Limb (tissue), 2 donors: ENCODE measurements around the gene CNTNAP3.
A peak's percentile ranks its signal among the peaks of the same experiment; 100 is the strongest.
"Not testable (repeated sequence)": the region's sequence is repeated elsewhere in the genome, so short reads cannot be mapped to it uniquely, and the experiment has no call there.

Experiments used
- DNase-seq, 2 donors: peaks; one replicate each; pipeline ENCODE4 v3.0.0-alpha.2; 2016; ENCODE audit errors: extremely low spot score in 2 of 2

CNTNAP3 gene

GRCh38 chr9:39287980-39288379 is at the start of gene CNTNAP3:
TSS of gene CNTNAP3 (minus strand) at chr9:39288167. CDS start at chr9:39288064, 103 bp downstream.
- not testable (repeated sequence) for DNase-seq

- not testable (repeated sequence) for DNase-seq
These were observed 8.0 kb downstream of the CNTNAP3 start for GRCh38 chr9:39279995-39280394.

GRCh38 chr9:39242513-39242912 is 45.5 kb downstream of the CNTNAP3 start:
- not testable (repeated sequence) for DNase-seq

DNA sequence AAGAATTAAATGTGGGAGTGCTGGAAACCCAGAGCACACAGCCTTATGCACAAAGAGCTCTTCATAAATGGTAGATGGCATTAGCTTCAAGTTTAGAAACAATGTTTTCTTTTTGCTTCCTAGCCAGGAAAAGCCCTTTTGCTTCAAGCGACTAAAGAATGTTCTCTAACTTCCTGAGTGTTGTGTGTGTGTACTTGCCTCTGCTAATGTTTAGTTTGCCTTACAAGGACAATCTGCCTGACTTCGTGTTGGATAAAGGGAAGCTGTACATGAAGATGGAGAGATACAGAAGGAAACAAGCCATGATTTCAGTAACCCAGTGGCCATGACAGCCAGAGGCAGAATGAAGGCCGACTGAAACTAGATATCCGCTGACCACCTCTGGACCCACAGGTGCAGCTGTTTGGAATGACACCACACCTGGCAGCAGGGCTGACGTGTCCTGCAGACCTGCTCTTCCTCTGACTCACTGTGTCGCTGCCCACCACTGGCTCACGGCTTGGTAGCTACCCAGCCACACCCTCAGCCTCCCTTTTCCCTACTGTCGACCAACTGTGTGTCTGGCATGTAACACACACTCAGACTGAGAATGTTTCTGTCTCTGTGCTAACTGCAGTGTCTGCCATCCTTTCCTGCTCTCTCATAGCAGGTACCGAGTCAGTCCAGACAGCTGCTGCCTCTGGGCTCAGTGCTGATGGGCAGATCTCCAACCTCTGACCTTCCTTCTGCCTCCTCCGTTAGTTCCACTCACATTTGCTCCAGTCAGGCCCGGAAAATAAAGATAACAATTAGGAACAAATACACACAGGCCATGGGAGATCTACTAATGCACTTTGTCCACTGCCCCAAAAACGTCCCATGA is 55.6 kb downstream of the CNTNAP3 start:
- not testable (repeated sequence) for DNase-seq

DNA sequence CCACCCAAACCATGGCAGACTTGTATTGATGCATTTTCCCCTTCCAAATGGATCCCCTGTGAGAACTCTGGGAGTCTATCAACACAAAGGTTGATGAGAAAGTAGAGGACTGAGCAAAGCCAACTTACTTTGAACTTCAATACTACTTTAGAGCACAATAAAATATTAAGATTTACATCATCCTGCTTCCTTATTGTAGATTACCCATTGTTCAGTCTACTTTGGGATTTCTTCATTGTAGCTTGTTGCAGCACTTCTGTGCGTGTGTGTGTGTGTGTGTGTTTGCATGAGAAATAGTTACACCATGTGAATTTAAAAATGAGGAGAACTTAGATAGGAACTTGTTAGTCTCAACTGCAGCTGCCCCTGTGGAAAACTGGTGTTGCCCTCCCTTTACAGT is 72.0 kb downstream of the CNTNAP3 start:
- DNase-seq, result not testable (repeated sequence)

GRCh38 chr9:39209773-39210172 is 78.2 kb downstream of the CNTNAP3 start:
- not testable (repeated sequence) for DNase-seq

DNA sequence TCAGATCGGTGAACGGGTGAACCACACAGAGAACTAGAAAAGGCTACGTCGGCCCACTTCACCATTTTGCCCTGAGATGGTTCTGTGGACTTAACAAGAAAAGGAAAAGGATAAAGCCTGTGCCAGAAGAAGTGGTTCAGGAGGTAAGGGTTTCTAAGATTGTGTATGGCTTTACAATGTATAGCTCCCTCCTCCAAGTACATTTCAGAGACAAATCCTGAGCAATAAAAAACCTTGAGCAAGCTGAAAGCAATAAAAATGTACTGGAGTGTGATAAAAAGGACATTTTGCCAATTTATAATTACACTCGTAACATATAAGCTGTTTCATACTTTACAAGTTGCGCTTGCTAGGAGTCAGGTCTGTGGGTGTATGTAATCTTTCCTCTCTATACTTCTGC is 81.3 kb downstream of the CNTNAP3 start:
- DNase-seq, result not testable (repeated sequence)

DNA sequence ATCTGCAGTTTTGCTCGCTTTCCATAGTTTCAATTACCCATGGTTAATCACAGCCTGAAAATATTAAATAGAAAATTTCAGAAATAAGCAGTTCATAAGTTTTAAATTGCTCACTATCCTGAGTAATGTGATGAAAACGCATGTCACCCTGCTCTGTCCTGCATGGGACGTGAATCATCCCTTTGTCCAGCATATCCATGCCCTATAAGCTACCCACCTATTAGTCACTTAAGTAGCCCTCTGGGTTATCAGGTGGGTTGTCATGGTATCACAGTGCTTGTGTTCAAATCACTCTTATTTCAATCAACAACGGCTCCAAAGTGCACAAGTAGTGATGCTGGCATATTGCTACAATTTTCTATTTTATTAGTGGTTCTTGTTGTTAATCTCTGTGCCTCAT is 82.1 kb downstream of the CNTNAP3 start:
- not testable (repeated sequence) for DNase-seq

DNA sequence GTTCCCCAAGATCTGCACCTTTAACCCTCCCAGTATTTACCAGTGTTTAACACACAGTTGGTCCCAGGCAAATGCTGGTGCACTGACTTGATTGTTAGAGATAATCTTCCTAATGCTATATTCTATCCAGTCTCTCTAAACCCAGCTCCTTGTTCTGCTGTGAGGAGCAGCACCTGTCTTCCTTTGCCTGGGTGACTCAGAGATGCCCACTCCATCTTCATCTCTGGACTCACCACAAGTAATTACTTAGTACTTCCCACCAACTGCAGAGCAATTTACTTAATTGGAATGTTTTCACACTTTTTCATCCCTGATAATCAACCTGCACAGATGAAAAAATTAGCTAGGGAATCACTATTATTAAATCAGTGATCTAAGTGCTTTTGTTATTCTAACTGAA is 87.6 kb downstream of the CNTNAP3 start:
- not testable (repeated sequence) for DNase-seq

DNA sequence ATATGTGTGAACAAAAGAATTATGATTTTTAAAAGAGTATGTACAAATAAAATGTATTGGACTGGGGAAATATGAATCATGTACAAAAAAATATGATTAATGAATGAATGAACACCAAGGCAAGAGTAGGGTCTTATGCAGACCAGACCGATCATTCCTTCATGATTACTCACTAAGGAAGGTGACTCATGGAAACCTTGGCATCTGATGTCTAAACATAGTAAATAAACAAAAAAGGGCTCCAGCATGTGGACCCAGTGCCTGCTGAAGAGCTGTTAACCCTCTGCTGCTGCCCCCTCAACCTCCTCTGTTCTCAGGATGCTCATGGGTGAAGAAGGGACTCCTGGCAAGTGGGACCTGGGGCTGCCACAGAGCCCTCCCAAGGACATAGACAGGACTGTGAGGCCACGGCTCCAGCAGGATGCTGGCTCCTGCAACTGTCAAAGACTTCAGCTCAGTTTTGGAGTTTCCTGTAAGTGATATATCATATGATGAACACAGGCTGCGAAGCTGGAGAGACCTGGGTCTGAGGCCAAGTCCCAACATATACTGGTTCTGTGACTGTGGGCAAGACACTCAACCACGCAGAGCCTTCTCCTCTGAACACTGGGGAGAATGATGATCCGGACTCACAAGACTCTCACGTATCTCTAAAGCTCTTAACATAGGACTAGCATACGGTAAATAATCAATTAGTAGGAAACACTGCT is 89.8 kb downstream of the CNTNAP3 start:
- DNase-seq, result not testable (repeated sequence)

DNA sequence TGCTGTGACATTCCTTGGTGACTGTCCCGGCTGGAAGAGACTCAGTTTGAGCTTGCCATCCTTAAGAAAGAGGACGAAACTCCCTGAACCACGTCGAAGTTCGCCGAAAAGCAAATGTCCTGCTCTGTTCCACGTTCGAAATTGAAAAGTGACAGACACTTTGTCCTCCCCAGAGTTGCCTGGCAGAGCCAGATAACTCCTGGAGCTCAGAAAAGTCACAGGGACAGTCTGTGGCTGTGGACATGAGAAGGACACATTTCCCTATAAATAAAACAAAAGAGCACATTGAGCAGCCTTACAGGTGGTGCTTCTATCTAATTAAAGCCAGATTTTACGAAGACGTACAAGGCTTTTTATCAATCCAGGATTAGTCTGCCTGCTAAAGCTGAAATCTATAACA is 116.6 kb downstream of the CNTNAP3 start:
- DNase-seq, result not testable (repeated sequence)

DNA sequence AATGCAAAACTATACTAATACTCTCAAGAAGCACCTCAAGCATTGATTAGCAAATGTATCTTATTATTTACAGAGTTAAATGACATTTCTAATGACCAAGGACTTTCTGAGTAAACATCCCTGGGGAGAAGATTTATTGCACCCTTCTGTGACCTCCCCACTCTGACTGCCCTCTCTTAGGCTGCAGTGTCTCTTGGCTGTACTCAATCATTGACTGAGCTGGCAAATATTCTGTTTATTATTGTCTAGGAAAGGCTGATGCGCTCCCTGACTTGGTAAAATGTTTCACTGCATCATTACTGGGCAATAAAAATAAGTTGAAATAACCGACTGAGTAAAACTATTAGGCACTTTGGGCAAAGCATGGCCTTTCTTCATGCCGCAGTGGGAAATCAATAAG is 130.3 kb downstream of the CNTNAP3 start:
- not testable (repeated sequence) for DNase-seq

- DNase-seq, result not testable (repeated sequence)
These were observed 155.0 kb downstream of the CNTNAP3 start for GRCh38 chr9:39132826-39133552.

DNA sequence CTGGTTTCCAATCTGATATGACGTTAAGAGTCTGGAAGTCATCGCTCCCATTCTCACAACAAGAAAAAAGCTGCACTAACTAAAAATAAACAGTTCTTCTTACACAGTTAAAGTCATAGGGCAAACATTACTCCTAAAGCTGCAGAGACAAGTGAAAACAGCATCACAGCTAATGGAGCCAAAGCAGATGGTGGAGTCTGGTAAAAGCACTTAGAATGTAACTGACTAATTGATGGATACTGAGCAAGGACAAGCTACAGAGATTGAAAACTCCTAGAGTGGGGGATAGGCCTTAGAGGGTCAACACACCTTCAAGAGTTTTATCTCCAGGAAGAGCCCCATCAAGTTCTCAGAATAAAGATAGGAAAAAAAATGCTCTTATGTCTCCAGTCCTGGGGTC is 166.6 kb downstream of the CNTNAP3 start:
- DNase-seq, result not testable (repeated sequence)

DNA sequence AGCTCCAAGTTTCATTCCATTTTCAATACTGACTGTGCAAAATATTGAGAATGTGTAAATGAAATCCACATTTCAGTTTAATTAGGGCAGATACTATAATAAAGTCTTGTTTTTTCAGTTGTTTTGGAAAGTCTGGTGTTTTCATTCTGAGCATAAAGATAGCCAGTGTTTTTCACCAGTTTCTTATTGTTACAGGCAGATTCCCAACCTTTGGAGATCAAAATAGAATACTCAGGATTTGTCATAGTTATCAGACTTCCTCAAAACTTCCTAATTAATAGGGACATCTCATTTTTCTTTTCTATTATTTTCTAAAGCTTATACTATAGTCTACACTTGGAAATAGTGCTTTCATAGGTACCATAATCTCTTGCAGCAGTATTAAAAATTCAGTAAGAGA is 176.2 kb downstream of the CNTNAP3 start:
- not testable (repeated sequence) for DNase-seq

- DNase-seq, result no peak
These were observed 179.8 kb downstream of the CNTNAP3 start for GRCh38 chr9:39108145-39108544.

- not testable (repeated sequence) for DNase-seq
These were observed 190.8 kb downstream of the CNTNAP3 start for GRCh38 chr9:39097208-39097607.

- not testable (repeated sequence) for DNase-seq
These were observed 202.7 kb downstream of the CNTNAP3 start for GRCh38 chr9:39085311-39085710.

- DNase-seq, result not testable (repeated sequence)
These were observed 205.4 kb downstream of the CNTNAP3 start for GRCh38 chr9:39082574-39082973.

- not testable (repeated sequence) for DNase-seq
These were observed 207.9 kb downstream of the CNTNAP3 start for GRCh38 chr9:39080081-39080480.

DNA sequence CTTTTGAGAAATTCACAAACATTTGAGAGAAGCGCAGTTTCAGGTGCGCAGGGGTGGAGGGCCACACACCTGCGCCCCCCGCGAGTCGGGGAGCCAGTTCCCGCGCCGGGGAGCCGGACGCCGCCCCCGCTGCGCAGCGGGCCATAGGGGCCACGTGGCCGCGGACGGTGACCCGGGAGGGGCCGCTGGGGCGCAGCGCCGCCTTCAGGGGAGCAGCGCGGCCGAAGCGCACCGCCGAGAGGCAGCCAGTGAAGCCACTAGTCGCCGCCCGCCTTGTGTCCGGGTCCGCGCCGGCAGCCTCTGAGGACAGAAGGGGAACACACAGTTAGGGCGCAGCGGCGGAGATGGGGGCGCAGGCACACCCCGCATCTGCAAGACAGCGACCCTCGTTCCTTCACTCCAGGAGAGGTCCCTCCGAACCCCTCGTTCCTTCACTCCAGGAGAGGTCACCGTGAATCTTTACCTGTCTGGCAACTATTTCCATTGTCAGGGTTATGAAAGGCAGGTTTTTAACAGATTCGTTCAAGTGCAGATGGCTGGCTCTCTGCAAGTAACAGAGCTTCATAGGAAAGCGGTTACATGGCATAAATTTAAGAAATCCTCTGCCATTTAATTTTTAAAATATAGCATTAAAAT is 209.2 kb downstream of the CNTNAP3 start:
- DNase-seq, result peak in 1 of 2 donors; percentile 47
